Measurements from ENCODE around the gene RNF150. TPM values are rescaled to one million over a fixed set of nuclear protein-coding genes. Genes with fewer than 3 reads are reported as not detected.

The RNF150 gene
- total and polyA plus RNA-seq, 2 of the 8 experiments (the other 6 are each of a cell fraction or from before 2014, with no cell fraction given) = 3.4 to 4.8 TPM

DNA sequence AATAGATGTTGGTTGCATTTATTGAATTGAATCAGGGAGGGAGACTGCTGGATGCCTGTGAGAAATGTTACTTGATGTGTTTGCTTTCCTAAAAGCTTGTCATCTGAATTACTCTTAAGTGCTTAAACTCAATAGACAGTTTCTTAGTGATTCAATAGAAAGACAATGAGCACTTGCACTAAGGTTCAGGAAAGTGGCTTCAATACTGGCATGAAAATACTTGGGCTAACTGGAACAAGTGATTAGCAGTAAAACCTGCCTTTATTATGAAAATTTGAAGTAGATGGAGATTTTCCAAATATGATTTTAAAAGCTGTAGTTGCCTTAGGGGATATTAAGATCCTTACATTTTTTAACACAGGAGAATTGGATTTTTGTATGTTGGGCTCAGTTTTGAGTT, 123.3 kb downstream of the RNF150 start:
- H3K79me1 ChIP-seq (ENCODE audit: low read depth, low read length) = no peaks in the 10 kb centered on the region
- H4K91ac ChIP-seq (replicated peaks; ENCODE audit: insufficient read length, low read length) = no peak overlapping the region
- no peak overlapping the region for H4K8ac ChIP-seq (ENCODE audit: extremely low read depth, insufficient read depth, low read length)
- H2BK5ac ChIP-seq (ENCODE audit: low read depth, low read length) = no peak overlapping the region
- ChIA-PET CTCF (ENCODE audit: partially characterized antibody) (no interaction called here), POLR2A (ENCODE audit: partially characterized antibody) (no interaction called here)
- DNase-seq (ENCODE audit: low read depth in 1 of 2, low spot score in 2 of 2) (no peak), FAIRE-seq (no peak)
- no peak overlapping the region for H3K27ac ChIP-seq (ENCODE audit: low read depth, low read length)
- H3K14ac ChIP-seq (ENCODE audit: insufficient read length) = no peak overlapping the region
- H3K4me1 ChIP-seq (replicated peaks in 1 of 4; ENCODE audit: control insufficient read depth in 3 of 4, insufficient read depth in 4 of 4, low read length in 3 of 4) = no peaks in the 10 kb centered on the region
- H3K56ac ChIP-seq (replicated peaks; ENCODE audit: insufficient read length, low read depth, low read length) = no peak overlapping the region
- no peak overlapping the region for H3K4me3 ChIP-seq (ENCODE audit: extremely low read depth in 1 of 4, insufficient read depth in 2 of 4, low read depth in 3 of 4, low read length in 4 of 4)
- no peak overlapping the region for H2AFZ ChIP-seq (ENCODE audit: low read length)
- no peak overlapping the region for H3K4ac ChIP-seq (replicated peaks; ENCODE audit: insufficient read length, low read depth, low read length)
- H4K5ac ChIP-seq (ENCODE audit: insufficient read length, low read depth, low read length) = no peak overlapping the region
- no peak for TF ChIP-seq MAX (IDR thresholded peaks at IDR 0.05)
- no peaks in the 10 kb centered on the region for H3K23me2 ChIP-seq (ENCODE audit: low read depth, low read length)
- H2BK20ac ChIP-seq (ENCODE audit: low read length) = no peak overlapping the region
- H3K18ac ChIP-seq (ENCODE audit: extremely low read depth, low read length) = no peak overlapping the region
- no peak overlapping the region for H3K9ac ChIP-seq (replicated peaks in 1 of 4; ENCODE audit: extremely low read depth in 1 of 4, low read depth in 3 of 4, low read length in 3 of 4)
- H3K27me3 ChIP-seq (replicated peaks in 1 of 4; ENCODE audit: control insufficient read depth in 3 of 4, extremely low read depth in 1 of 4, insufficient read depth in 3 of 4, low read length in 3 of 4) = no peaks in the 10 kb centered on the region
- no peak overlapping the region for H2AK5ac ChIP-seq (ENCODE audit: low read depth, low read length)
- no peak overlapping the region for H2BK15ac ChIP-seq (ENCODE audit: low read length)
- no peaks in the 10 kb centered on the region for H3K79me2 ChIP-seq (ENCODE audit: control insufficient read depth in 1 of 2, insufficient read depth in 2 of 2, low read length in 2 of 2)
- no peak overlapping the region for H3K4me2 ChIP-seq (ENCODE audit: insufficient read depth in 1 of 2, low read depth in 2 of 2, low read length in 2 of 2)
- no peak overlapping the region for H2BK120ac ChIP-seq (replicated peaks; ENCODE audit: low read depth, low read length)
- H3K36me3 ChIP-seq (ENCODE audit: control insufficient read depth in 2 of 4, insufficient read depth in 4 of 4, low read length in 3 of 4) = no peaks in the 10 kb centered on the region
- H3K23ac ChIP-seq (ENCODE audit: insufficient read length) = no peak overlapping the region
- no peak overlapping the region for H2BK12ac ChIP-seq (ENCODE audit: low read depth, low read length)
- H4K20me1 ChIP-seq (replicated peaks in 1 of 2; ENCODE audit: control insufficient read depth in 1 of 2, insufficient read depth in 2 of 2, low read length in 2 of 2) = no peaks in the 10 kb centered on the region
- peaks cover 0 to 6% of the 10 kb centered on the region in 2 experiments; a peak in 1 of 4 replicates for H3K9me3 ChIP-seq (ENCODE audit: insufficient read depth in 2 of 2, low read depth in 1 of 2, low read length in 1 of 2)

Data from H1 (cell line).